Astrocyte (in vitro differentiated cells and primary cell): ENCODE measurements around the gene PRRX2.

Source experiments
- CTCF ChIP-seq: IDR thresholded peaks from 2 replicates; pipeline ENCODE4 v1.5.1; 2011; ENCODE audit warnings: low read depth, mild to moderate bottlenecking, inconsistent platforms, low read length, moderate library complexity; ENCODE audit not compliant: insufficient read depth
- EZH2 ChIP-seq: IDR thresholded peaks from 2 replicates; pipeline ENCODE4 v1.6.1; 2012; ENCODE audit warnings: mild to moderate bottlenecking, low read length, inconsistent platforms; ENCODE audit not compliant: insufficient read depth

DNA sequence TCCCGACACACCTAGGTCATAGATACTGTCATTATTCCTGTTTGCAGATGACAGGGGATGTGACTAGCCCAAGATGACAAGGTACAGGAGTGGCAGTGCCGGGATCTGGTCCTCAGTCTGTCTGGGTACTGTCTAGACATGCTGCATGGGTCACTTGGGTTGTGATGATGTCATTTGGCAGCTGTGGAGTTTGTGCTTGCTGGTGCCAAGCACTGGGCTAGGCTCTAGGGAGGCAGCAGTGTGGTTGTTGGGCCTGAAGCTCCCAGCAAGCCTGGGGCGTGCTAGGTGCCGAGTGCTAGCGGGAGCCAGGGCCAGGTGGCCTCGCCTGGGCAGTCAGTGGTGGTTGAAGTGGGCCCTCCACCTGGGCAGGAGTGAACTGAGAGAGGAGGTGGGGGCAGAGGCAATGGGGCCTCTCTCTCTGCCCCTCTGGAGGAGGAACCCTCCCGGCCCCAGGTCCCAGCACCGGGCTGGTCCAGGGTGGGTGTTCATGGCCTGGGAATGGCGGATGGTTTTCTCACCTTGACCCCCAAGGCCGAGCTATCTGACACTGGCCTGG, 14.7 kb upstream of the PRRX2 start:
- no peak for TF ChIP-seq CTCF
- TF ChIP-seq EZH2 = no peak
